GM12878 (cell line): ENCODE measurements around the gene MVP.
A peak's percentile ranks its signal among the peaks of the same experiment; 100 is the strongest.

Experiments
- BACH1 ChIP-seq: fragments of 450-650 bp; IDR thresholded peaks from 2 replicates; pipeline ENCODE4 v1.6.1; 2017; ENCODE audit warnings: mild to moderate bottlenecking, borderline replicate concordance
- BCL11A ChIP-seq: IDR thresholded peaks from 2 replicates; pipeline ENCODE4 v1.6.1; 2011; ENCODE audit warnings: low read depth, low read length
- BRCA1 ChIP-seq: IDR thresholded peaks from 2 replicates; pipeline ENCODE4 v1.6.1; 2011; ENCODE audit warnings: low read depth, low read length, improper control_type of control experiment
- NFXL1 ChIP-seq: fragments of 450-650 bp; IDR thresholded peaks from 2 replicates; pipeline ENCODE4 v1.6.1; 2017; ENCODE audit warnings: antibody characterized with exemption, mild to moderate bottlenecking, borderline replicate concordance
- POU2F2 ChIP-seq: IDR thresholded peaks from 3 replicates; pipeline ENCODE4 v1.6.1; 2011; ENCODE audit warnings: low read depth, mild to moderate bottlenecking, low read length, borderline replicate concordance
- RUNX3 ChIP-seq: IDR thresholded peaks from 2 replicates; pipeline ENCODE4 v1.6.1; 2012; ENCODE audit warnings: low read length, inconsistent platforms
- SMC3 ChIP-seq: IDR thresholded peaks from 2 replicates; pipeline ENCODE4 v1.6.1; 2011; ENCODE audit warnings: low read length, improper control_type of control experiment, borderline replicate concordance
- TAF1 ChIP-seq: IDR thresholded peaks from 2 replicates; pipeline ENCODE4 v1.6.1; 2011; ENCODE audit warnings: mild to moderate bottlenecking, low read depth, low read length, borderline replicate concordance
- YY1 ChIP-seq: IDR thresholded peaks from 2 replicates; pipeline ENCODE4 v1.6.1; 2011; ENCODE audit warnings: low read depth, mild to moderate bottlenecking, low read length
- TF ChIP-seq, protein P1 (sequence below): IDR thresholded peaks from 2 replicates; pipeline ENCODE4 v1.6.1; 2012; ENCODE audit warnings: mild to moderate bottlenecking, low read depth, low read length
- TF ChIP-seq, protein P2 (sequence below), 3 experiments: IDR thresholded peaks in 2 of 3; conservative IDR thresholded peaks in 1 of 3; 2 replicates each; pipeline ENCODE4 v1.5.1; 2011; ENCODE audit warnings: low read depth in 3 of 3, low read length in 3 of 3, mild to moderate bottlenecking in 3 of 3, control low read depth in 2 of 3, moderate library complexity in 2 of 3, inconsistent platforms in 1 of 3, mixed read lengths in 1 of 3; ENCODE audit not compliant: control insufficient read depth in 2 of 3, insufficient read depth in 1 of 3; ENCODE audit errors: extremely low read depth in 1 of 3
- TF ChIP-seq, protein P3 (sequence below): fragments of 450-650 bp; IDR thresholded peaks from 2 replicates; pipeline ENCODE4 v1.6.1; 2016; ENCODE audit warnings: mild to moderate bottlenecking, moderate library complexity, borderline replicate concordance

DNA sequence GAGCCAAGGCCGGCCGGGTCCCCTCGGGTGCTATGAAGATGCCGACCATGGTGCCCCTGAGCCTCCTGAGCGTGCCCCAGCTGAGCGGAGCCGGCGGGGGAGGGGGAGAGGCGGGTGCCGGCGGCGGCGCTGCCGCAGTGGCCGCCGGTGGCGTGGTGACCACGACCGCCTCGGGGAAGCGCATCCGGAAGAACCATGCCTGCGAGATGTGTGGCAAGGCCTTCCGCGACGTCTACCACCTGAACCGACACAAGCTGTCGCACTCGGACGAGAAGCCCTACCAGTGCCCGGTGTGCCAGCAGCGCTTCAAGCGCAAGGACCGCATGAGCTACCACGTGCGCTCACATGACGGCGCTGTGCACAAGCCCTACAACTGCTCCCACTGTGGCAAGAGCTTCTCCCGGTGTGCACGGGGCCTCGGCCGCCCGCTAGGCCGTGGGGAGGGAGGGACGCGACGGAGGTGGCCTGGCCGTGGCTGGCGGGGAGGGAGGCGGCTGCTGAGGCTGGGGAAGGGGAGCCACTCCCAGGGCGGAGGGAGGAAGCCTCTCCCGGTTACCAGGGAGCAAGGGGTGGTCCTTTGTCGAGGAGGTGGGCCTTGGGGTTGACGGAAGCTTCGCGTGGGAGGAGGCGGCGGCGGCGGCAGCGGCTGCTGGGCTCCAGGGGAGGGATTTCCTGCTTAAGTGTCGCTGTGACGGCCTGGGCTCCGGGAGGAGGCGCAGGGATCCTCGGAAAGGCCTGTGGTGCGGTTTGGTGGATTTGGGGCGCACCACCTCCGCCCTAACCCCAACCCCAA is 12.6 kb upstream of the MVP start:
- TF ChIP-seq, protein P1, sequence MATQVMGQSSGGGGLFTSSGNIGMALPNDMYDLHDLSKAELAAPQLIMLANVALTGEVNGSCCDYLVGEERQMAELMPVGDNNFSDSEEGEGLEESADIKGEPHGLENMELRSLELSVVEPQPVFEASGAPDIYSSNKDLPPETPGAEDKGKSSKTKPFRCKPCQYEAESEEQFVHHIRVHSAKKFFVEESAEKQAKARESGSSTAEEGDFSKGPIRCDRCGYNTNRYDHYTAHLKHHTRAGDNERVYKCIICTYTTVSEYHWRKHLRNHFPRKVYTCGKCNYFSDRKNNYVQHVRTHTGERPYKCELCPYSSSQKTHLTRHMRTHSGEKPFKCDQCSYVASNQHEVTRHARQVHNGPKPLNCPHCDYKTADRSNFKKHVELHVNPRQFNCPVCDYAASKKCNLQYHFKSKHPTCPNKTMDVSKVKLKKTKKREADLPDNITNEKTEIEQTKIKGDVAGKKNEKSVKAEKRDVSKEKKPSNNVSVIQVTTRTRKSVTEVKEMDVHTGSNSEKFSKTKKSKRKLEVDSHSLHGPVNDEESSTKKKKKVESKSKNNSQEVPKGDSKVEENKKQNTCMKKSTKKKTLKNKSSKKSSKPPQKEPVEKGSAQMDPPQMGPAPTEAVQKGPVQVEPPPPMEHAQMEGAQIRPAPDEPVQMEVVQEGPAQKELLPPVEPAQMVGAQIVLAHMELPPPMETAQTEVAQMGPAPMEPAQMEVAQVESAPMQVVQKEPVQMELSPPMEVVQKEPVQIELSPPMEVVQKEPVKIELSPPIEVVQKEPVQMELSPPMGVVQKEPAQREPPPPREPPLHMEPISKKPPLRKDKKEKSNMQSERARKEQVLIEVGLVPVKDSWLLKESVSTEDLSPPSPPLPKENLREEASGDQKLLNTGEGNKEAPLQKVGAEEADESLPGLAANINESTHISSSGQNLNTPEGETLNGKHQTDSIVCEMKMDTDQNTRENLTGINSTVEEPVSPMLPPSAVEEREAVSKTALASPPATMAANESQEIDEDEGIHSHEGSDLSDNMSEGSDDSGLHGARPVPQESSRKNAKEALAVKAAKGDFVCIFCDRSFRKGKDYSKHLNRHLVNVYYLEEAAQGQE = no peak
- TF ChIP-seq BCL11A = 0 out of 2 replicates have a peak, but pooled peaks have one; percentile 5
- TF ChIP-seq BRCA1 = no peak
- 0 out of 2 replicates have a peak, but pooled peaks have one; percentile 37 for TF ChIP-seq YY1
- TF ChIP-seq, protein P2, sequence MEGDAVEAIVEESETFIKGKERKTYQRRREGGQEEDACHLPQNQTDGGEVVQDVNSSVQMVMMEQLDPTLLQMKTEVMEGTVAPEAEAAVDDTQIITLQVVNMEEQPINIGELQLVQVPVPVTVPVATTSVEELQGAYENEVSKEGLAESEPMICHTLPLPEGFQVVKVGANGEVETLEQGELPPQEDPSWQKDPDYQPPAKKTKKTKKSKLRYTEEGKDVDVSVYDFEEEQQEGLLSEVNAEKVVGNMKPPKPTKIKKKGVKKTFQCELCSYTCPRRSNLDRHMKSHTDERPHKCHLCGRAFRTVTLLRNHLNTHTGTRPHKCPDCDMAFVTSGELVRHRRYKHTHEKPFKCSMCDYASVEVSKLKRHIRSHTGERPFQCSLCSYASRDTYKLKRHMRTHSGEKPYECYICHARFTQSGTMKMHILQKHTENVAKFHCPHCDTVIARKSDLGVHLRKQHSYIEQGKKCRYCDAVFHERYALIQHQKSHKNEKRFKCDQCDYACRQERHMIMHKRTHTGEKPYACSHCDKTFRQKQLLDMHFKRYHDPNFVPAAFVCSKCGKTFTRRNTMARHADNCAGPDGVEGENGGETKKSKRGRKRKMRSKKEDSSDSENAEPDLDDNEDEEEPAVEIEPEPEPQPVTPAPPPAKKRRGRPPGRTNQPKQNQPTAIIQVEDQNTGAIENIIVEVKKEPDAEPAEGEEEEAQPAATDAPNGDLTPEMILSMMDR (IDR thresholded peaks at IDR 0.05 in 2 of 3, conservative IDR thresholded peaks at IDR 0.05 in 1 of 3; ENCODE audit: control insufficient read depth in 2 of 3, extremely low read depth in 1 of 3, insufficient read depth in 1 of 3, low read depth in 3 of 3, low read length in 3 of 3) = peak; percentile 58 to 72 (median 68)
- no peak for TF ChIP-seq POU2F2
- no peak for TF ChIP-seq NFXL1
- peak; percentile 54 for TF ChIP-seq BACH1
- TF ChIP-seq SMC3 = peak; percentile 27; the same call in 1 of the 2 replicates
- 0 out of 2 replicates have a peak, but pooled peaks have one; percentile 15 for TF ChIP-seq TAF1
- TF ChIP-seq RUNX3 = no peak
- TF ChIP-seq, protein P3, sequence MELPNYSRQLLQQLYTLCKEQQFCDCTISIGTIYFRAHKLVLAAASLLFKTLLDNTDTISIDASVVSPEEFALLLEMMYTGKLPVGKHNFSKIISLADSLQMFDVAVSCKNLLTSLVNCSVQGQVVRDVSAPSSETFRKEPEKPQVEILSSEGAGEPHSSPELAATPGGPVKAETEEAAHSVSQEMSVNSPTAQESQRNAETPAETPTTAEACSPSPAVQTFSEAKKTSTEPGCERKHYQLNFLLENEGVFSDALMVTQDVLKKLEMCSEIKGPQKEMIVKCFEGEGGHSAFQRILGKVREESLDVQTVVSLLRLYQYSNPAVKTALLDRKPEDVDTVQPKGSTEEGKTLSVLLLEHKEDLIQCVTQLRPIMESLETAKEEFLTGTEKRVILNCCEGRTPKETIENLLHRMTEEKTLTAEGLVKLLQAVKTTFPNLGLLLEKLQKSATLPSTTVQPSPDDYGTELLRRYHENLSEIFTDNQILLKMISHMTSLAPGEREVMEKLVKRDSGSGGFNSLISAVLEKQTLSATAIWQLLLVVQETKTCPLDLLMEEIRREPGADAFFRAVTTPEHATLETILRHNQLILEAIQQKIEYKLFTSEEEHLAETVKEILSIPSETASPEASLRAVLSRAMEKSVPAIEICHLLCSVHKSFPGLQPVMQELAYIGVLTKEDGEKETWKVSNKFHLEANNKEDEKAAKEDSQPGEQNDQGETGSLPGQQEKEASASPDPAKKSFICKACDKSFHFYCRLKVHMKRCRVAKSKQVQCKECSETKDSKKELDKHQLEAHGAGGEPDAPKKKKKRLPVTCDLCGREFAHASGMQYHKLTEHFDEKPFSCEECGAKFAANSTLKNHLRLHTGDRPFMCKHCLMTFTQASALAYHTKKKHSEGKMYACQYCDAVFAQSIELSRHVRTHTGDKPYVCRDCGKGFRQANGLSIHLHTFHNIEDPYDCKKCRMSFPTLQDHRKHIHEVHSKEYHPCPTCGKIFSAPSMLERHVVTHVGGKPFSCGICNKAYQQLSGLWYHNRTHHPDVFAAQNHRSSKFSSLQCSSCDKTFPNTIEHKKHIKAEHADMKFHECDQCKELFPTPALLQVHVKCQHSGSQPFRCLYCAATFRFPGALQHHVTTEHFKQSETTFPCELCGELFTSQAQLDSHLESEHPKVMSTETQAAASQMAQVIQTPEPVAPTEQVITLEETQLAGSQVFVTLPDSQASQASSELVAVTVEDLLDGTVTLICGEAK = no peak
